ENCODE measurements around the gene KPRP. TPM values are rescaled to one million over a fixed set of nuclear protein-coding genes. Genes with fewer than 3 reads are reported as not detected.

Gene KPRP, protein sequence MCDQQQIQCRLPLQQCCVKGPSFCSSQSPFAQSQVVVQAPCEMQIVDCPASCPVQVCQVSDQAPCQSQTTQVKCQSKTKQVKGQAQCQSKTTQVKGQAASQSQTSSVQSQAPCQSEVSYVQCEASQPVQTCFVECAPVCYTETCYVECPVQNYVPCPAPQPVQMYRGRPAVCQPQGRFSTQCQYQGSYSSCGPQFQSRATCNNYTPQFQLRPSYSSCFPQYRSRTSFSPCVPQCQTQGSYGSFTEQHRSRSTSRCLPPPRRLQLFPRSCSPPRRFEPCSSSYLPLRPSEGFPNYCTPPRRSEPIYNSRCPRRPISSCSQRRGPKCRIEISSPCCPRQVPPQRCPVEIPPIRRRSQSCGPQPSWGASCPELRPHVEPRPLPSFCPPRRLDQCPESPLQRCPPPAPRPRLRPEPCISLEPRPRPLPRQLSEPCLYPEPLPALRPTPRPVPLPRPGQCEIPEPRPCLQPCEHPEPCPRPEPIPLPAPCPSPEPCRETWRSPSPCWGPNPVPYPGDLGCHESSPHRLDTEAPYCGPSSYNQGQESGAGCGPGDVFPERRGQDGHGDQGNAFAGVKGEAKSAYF
- total RNA-seq (2014; rRNA removed; shearing (Covaris generic); ENCODE audit: low replicate concordance) = not detected in 2 replicates

DNA sequence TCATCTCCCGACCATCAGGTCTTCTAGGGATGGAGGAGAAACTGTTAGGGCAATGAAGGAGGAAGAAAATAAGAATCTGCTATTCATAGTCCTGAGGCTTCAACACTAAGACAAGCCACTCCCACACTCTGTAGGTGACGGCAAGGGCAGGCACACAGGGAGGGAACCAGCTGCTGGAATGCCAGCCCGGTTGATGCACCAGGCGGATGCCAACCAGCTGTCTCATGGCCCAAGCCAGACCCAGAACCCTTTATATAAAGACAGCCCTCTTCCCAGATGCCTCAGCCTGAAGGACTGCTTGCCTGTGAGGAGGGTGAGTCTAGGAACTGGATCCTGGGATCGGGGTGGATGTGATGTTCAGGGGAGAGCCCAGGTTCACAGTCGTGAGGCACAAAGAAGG is at the start of gene KPRP:
KPRP (plus strand) TSS at position 279 of the 400 bp plus-strand sequence. CDS start 1,564 bp downstream, outside the sequence.
- no peaks in the 10 kb centered on the region for H3K27me3 ChIP-seq
- H3K9me3 ChIP-seq = no peaks in the 10 kb centered on the region
- peak; percentile 25 for DNase-seq
- no peaks in the 10 kb centered on the region for H3K36me3 ChIP-seq
- H3K4me3 ChIP-seq = no peak within 1 kb of the TSS

DNA sequence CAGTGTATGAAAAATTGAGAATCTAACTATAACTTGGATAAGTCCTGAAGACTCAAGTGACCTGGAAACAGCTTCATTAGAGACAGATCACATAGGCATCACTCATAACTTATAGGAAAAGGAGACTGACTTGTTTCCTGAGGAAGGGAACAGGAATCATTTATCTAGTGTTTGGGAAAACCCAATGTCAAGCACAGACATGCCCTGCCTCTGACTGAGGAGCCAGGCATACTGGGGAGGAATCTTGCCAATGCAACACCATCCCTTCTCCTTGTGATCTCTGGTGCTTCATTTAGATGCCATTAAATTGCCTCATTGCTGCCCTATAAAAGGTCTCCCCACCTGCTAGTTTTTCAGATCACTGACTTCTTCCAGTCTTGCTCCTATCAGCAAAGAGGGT is 39.6 kb upstream of the KPRP start:
- no peak for DNase-seq

DNA sequence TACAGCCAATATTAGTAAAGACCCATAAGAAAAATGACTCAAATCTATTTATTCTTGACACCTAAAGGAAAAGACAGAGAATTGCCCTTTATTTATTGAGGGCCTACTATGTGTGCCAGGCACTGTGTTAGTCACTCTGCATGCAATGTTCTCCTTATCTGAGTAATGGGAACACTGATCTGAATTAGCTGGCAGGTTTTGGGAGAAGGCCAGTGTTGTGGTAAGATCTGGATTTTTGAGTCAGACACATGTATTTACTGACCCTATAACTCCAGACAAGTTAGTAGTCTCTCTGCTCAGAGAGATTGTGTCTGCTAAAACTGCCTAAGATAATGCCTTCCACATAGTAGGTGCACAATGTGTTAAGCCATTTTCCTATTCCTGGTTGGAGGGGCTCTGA is 32.6 kb upstream of the KPRP start:
- peak; percentile 32 for DNase-seq
- H3K36me3 ChIP-seq = no peaks in the 10 kb centered on the region
- H3K4me3 ChIP-seq = no peak overlapping the region
- no peaks in the 10 kb centered on the region for H3K27me3 ChIP-seq
- no peaks in the 10 kb centered on the region for H3K9me3 ChIP-seq

More for the DNA sequence above, 39.6 kb upstream of the KPRP start:
- Histone ChIP-seq H3K36me3 (no peaks in the 10 kb centered on the region), H3K4me3 (no peak overlapping the region), H3K27me3 (no peaks in the 10 kb centered on the region; the same call in 1 of the 2 replicates), H3K9me3 (no peaks in the 10 kb centered on the region)

DNA sequence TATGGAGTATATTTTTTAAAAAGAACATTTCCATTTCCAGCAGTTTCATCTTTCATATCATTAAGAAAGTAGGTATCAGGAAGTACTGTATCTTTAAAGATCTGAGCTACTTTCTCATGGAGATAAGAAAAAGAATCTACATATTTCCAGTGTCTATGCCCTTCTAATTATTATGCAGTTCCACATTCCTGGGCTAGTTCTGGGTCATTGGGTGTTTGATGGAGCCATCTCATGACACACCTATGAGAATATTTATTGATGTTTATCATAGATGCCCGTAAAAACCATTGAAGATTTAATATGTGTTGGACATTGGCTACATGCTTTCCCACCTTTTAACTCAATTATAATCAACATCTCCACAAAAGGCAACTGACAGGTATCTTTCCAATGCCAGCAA is 28.8 kb upstream of the KPRP start:
- Histone ChIP-seq H3K27me3 (no peaks in the 10 kb centered on the region), H3K4me3 (no peak overlapping the region), H3K36me3 (no peaks in the 10 kb centered on the region), H3K9me3 (no peaks in the 10 kb centered on the region)
- no peak for DNase-seq

DNA sequence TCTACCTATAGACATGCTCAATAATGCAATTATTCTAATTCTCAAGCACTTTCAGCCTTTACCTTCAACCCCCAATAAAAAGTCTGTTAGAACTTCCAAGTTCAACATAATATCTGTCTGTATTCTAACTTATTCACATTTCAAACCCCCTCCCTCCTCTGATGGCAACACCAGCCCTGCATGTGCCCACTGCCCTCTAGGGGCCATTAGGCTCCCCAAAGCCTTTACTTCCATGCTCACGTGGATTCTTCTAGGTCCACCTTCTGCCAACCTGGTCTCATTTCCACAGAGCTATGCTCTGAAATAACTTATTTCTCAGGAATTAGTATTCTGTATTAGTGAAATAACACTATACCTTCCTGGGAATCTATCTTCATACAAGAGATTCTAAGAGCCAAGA is 22.2 kb upstream of the KPRP start:
- no peak for DNase-seq

DNA sequence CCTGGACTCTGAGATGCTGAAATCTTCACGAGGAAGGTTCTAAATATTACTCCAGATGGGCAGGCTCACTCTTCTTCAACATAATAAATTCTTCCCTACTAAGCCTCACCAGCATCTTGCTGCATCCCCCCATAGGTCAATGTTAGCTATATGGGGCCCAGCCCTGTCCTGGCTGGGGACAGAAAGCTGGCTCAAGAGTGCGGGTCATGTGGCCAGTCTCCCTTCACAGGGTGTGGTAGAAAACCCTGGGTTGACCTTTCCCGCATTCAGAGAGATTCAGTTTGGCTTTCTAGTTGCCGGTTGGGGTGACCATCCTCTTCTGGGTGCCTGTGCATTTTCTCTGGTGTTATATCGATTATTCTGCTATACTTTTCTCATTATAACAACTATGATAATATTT is 19.8 kb upstream of the KPRP start:
- Histone ChIP-seq H3K27me3 (no peaks in the 10 kb centered on the region; the same call in 1 of the 2 replicates), H3K36me3 (no peaks in the 10 kb centered on the region), H3K4me3 (no peak overlapping the region), H3K9me3 (no peaks in the 10 kb centered on the region)
- no peak for DNase-seq

More for the DNA sequence above, 22.2 kb upstream of the KPRP start:
- Histone ChIP-seq H3K36me3 (no peaks in the 10 kb centered on the region), H3K27me3 (no peaks in the 10 kb centered on the region; the same call in 1 of the 2 replicates), H3K4me3 (no peak overlapping the region), H3K9me3 (no peaks in the 10 kb centered on the region)

DNA sequence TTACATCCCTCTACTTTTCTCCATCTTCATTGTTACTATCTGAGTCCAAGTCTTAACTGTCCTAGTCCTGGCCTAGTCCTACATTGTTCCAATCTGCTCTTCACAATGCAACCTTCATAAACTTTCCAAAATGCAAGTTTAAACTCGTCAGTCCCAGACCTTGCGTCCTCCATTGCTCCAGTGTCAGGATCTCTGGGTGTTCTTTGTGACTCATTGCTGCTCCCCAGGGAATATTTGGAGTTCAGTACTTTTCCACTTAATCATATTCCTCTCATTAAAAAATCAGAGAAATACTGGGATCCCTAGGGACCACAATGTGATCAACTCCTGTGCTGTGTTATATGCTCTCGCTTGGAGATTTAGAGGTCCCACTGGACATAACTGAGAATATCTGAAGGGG is 18.0 kb upstream of the KPRP start:
- Histone ChIP-seq H3K9me3 (no peaks in the 10 kb centered on the region), H3K27me3 (no peaks in the 10 kb centered on the region), H3K4me3 (no peak overlapping the region), H3K36me3 (no peaks in the 10 kb centered on the region)
- no peak for DNase-seq

DNA sequence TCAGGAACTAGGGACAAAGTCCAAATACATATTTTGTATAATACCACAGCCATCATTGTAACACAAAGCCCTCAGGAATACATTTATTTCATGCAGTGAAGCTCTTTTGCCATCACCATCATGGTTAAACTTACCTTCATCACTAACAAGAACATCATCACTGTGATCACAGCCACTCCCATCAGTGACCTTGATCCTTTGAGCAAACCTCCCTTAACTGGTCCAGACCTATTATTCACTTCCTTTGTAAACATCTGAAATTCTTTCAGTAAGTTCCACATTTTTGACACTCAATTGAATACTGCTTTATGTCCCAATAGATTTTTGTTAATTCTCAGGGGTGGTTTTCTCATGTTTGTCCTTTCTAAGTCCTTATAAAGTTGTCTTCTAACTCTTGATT is 16.2 kb upstream of the KPRP start:
- Histone ChIP-seq H3K27me3 (no peaks in the 10 kb centered on the region), H3K4me3 (no peak overlapping the region), H3K9me3 (no peaks in the 10 kb centered on the region), H3K36me3 (no peaks in the 10 kb centered on the region)
- no peak for DNase-seq

DNA sequence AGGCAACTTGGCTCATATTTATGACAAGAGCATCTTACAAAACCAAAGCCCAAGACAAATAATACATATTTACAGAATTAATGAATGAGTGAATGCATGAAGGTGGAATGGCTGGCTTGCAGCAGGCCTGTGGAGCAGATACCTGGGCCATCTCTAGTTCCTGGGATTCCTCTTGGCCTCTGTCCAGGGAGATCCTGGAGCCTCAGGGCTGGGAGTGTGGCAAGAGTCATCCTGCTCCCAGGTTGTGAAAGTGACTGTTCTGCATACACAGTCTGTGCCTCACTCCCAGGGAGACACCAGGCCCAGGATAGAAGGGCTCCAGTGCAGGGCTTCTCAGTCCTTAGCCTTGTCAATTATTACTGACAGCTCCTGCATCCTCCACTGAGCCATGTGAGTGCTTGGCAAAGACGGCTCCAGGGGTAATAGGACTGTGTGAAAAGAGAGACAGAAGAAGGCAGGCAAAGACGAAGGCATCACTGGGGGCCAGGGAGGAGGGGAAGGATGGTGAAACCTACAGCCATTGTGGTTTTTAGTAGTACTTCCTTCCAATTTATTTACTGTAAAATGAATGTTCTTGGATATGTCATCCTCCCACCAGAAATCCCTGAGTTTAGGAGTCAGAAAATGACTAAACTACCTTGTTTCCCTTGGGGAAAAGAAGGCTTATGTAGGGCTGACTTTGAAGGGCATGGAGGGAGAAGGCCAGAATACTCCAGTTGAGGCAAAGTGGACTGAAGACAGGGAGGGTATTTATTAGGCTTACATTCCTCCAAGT is 14.3 kb upstream of the KPRP start:
- Histone ChIP-seq H3K4me3 (no peak overlapping the region), H3K9me3 (no peaks in the 10 kb centered on the region), H3K36me3 (no peaks in the 10 kb centered on the region), H3K27me3 (no peaks in the 10 kb centered on the region)
- no peak for DNase-seq

DNA sequence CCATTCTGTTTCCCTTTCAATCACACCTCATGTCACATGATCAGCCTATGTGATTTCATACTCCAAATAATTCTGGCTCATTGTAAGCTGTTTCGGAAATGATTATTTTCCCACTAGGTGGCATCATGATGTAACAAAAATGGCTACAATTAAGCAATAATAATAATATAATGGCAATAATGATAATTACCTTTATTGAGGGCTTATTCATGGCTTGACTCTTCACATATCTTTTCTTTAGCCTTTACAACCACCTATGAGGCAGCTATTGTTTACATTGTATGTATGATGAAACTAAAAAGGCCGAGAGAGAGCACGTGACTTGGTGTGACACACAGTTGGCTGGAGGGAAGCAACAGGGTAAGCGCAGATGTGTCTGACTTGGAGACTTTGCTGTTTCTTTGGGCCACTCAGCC is 12.5 kb upstream of the KPRP start:
- Histone ChIP-seq H3K9me3 (no peaks in the 10 kb centered on the region), H3K4me3 (no peak overlapping the region), H3K36me3 (no peaks in the 10 kb centered on the region), H3K27me3 (no peaks in the 10 kb centered on the region)
- peak; percentile 19 for DNase-seq

DNA sequence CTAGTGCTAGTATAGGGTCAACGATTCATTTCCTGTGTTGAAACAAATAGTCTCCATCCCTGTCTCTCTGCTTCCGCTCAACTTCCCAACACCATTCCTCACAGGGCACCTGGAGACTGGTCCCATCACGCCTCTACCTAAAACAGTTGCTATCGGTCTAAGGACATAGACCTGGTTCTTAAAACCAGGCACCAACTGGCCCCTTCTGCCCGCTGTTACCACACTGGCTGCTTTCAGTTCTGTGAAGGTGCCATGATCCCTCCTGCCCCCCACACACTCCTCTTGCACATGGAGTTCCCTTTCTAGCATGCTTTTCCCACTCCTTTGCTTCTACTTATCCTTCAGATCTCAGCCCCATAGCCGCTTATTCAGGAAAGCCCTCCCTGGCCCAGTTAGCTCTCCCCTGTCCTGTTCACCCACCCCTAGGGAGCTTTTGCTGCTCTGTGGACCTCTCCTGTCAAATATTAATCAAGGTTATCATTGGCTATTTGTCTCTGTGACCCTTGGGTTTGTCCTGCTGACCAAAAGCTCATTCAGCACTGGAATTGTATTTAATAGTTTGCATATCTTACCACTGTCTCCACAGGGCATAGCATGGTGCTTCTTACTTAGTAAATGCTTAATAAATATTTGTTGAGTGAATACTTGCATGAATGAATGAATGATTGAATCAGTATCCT is 11.9 kb upstream of the KPRP start:
- no peaks in the 10 kb centered on the region for H3K36me3 ChIP-seq
- no peak for DNase-seq
- no peak overlapping the region for H3K4me3 ChIP-seq
- no peaks in the 10 kb centered on the region for H3K9me3 ChIP-seq
- H3K27me3 ChIP-seq = no peaks in the 10 kb centered on the region

DNA sequence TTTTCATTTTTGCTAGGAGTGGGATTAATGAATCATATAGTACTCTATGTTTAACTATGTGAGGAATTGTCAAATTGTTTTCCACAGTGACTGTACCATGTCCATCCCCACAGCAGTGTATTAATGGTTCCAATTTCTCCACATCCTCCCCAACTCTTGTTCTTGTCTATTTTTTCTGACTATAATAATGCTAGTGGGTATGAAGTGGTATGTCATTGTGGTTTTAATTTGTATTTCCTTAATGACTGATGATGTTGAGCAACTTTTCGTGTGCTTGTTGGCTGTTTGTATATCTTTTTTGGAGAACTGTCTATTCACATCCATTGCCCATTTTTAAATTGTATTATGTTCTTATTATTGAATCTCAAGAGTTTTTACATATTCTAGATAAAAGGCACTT is 10.0 kb upstream of the KPRP start:
- Histone ChIP-seq H3K4me3 (no peak overlapping the region), H3K9me3 (no peaks in the 10 kb centered on the region), H3K27me3 (no peaks in the 10 kb centered on the region), H3K36me3 (no peaks in the 10 kb centered on the region)
- no peak for DNase-seq

DNA sequence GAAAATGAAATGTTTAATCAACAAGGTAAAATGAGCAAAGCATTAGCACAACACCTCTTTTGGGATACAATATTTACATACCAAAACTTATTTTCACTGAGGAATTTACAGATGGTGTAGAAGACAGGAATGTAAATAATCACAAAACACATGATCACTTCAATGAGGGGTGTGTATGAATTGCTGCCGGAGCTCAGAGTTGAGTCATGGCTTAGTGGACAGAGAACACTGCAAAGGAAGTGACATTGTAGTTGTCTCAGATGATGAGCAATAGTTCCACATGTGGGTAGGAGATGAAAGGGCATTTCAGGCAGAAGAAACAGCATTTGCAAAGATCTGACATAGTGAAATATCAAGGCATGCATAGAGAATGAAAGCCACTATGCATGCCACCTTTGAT is 5.6 kb upstream of the KPRP start:
- H3K36me3 ChIP-seq = no peaks in the 10 kb centered on the region
- no peaks in the 10 kb centered on the region for H3K27me3 ChIP-seq
- no peaks in the 10 kb centered on the region for H3K9me3 ChIP-seq
- no peak overlapping the region for H3K4me3 ChIP-seq
- peak; percentile 73 for DNase-seq

DNA sequence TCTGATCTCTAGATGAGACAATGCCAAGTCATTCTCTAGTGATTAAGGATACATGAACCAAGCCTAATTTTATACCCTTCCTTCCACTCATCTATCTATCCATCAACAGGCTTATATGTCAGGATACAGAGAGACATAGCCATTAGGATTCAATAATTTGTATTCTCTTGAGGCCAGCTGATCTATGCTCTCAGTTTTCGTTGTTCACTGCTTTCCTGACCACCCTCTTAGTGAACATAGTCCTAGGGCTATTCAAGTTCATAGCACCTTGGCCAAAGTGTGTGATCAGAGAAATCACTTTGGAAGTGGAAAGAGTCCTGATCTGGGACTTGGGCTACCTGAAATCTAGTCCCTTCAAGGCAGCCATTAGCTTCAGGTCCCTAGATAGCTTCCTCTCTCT is 4.2 kb upstream of the KPRP start:
- no peak overlapping the region for H3K4me3 ChIP-seq
- H3K27me3 ChIP-seq = no peaks in the 10 kb centered on the region
- H3K36me3 ChIP-seq = no peaks in the 10 kb centered on the region
- DNase-seq = no peak
- no peaks in the 10 kb centered on the region for H3K9me3 ChIP-seq

DNA sequence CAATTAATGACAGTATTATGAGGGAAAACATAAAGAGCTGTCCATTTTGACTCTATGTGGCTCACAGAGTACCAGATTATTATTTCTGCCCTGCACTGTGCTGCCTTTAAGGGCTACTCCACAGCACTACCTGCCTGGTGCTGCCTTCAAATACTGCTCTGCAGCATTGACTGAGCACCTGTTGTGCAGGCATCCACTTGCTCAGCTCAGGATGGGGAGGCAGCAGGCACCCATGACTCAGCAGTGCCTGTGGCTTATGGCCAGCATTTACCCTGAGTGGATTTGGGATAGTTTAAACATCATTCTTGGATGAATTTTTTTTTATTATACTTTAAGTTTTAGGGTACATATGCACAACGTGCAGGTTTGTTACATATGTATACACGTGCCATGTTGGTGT is 953 bp upstream of the KPRP start:
- H3K36me3 ChIP-seq = no peaks in the 10 kb centered on the region
- no peak overlapping the region for H3K4me3 ChIP-seq
- no peaks in the 10 kb centered on the region for H3K27me3 ChIP-seq
- no peaks in the 10 kb centered on the region for H3K9me3 ChIP-seq
- DNase-seq = peak; percentile 53

DNA sequence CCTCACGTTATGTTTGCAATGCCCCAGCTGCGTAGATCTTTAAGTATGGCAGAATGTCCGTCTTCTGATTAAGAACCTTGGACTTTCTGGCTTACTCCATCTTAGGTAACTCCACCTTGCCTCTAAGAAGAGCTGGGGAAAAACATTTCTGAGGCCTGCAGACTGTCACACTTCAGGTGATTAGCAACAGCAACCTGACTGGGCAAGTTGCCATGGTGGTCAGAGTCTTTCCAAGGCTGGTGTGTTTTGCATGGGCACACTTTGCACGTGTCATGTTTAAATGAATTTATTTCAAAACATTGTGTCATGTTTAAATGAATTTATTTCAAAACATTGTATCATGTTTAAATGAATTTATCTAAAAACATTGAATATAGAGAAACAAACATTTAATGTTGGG is 811 bp downstream of the KPRP start:
- Histone ChIP-seq H3K4me3 (no peak overlapping the region), H3K36me3 (no peaks in the 10 kb centered on the region), H3K9me3 (no peaks in the 10 kb centered on the region), H3K27me3 (no peaks in the 10 kb centered on the region)
- no peak for DNase-seq

Measured in MG63 (cell line).